WTC11 (cell line): ENCODE measurements around the gene IL4I1.

ENCODE experiments used
- TF ChIP-seq, protein P1 (sequence below): sonication (generic); formaldehyde crosslinking; IDR thresholded peaks from 2 replicates; pipeline ENCODE4 v1.8.1; 2023; ENCODE audit warnings: mild to moderate bottlenecking, missing genetic modification reagents
- TF ChIP-seq, protein P2 (sequence below): fragments of 200-600 bp; IDR thresholded peaks from 2 replicates; pipeline ENCODE4 v1.8.0; 2022; ENCODE audit warnings: antibody characterized with exemption
- TF ChIP-seq, protein P3 (sequence below): sonication (generic); formaldehyde crosslinking; IDR thresholded peaks from 2 replicates; pipeline ENCODE4 v1.8.0; 2022; ENCODE audit warnings: mild to moderate bottlenecking, missing genetic modification reagents

DNA sequence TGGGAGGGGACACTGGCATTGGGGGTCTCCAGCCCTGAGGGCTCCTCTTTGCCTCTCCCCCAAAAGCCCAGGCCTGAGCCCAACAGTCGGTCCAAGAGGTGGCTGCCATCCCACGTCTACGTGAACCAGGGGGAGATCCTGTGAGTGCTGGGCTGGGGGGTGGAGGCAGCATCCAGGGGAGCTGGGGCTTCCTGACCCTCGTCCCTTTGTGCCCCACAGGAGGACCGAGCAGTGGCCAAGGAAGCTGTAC, 38.9 kb downstream of the IL4I1 start:
- TF ChIP-seq, protein P1, sequence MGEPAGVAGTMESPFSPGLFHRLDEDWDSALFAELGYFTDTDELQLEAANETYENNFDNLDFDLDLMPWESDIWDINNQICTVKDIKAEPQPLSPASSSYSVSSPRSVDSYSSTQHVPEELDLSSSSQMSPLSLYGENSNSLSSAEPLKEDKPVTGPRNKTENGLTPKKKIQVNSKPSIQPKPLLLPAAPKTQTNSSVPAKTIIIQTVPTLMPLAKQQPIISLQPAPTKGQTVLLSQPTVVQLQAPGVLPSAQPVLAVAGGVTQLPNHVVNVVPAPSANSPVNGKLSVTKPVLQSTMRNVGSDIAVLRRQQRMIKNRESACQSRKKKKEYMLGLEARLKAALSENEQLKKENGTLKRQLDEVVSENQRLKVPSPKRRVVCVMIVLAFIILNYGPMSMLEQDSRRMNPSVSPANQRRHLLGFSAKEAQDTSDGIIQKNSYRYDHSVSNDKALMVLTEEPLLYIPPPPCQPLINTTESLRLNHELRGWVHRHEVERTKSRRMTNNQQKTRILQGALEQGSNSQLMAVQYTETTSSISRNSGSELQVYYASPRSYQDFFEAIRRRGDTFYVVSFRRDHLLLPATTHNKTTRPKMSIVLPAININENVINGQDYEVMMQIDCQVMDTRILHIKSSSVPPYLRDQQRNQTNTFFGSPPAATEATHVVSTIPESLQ (CRISPR knock-in tag) = no peak
- TF ChIP-seq, protein P2, sequence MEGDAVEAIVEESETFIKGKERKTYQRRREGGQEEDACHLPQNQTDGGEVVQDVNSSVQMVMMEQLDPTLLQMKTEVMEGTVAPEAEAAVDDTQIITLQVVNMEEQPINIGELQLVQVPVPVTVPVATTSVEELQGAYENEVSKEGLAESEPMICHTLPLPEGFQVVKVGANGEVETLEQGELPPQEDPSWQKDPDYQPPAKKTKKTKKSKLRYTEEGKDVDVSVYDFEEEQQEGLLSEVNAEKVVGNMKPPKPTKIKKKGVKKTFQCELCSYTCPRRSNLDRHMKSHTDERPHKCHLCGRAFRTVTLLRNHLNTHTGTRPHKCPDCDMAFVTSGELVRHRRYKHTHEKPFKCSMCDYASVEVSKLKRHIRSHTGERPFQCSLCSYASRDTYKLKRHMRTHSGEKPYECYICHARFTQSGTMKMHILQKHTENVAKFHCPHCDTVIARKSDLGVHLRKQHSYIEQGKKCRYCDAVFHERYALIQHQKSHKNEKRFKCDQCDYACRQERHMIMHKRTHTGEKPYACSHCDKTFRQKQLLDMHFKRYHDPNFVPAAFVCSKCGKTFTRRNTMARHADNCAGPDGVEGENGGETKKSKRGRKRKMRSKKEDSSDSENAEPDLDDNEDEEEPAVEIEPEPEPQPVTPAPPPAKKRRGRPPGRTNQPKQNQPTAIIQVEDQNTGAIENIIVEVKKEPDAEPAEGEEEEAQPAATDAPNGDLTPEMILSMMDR = no peak
- TF ChIP-seq, protein P3, sequence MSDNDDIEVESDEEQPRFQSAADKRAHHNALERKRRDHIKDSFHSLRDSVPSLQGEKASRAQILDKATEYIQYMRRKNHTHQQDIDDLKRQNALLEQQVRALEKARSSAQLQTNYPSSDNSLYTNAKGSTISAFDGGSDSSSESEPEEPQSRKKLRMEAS (CRISPR knock-in tag) = no peak
